ENCODE measurements around the gene BPIFA1. TPM values are rescaled to one million over a fixed set of nuclear protein-coding genes. Genes with fewer than 3 reads are reported as not detected.

The BPIFA1 gene
- polyA plus RNA-seq (2012; ENCODE audit: insufficient read depth, insufficient read length, low read depth), result not detected

DNA sequence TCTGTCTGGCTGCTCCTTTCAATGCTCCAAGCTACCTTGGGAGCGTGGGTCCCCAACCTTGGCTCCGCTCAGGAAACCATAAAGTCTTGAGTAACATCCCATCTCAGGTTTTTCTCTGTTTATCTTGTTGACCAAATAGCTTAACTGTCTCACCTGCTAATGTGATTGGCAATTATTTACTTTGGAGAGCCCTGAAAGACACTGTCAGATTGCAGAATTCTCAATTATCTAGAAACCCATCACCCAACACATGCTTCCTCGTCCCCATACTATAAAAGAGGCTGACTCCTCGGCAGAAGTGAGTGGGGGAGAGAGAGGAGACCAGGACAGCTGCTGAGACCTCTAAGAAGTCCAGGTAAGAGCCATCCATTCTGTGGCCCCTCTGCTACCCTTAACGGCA lies at the start of gene BPIFA1:
Gene BPIFA1, plus strand, starts transcription at position 301 of the 400 bp plus-strand sequence. CDS start 1,716 bp downstream, outside the sequence.
- no peak for DNase-seq
- Histone ChIP-seq H3K4me3 (ENCODE audit: low read depth, low read length) (no peak within 1 kb of the TSS), H3K9me3 (no peaks in the 10 kb centered on the region), H3K4me1 (no peaks in the 10 kb centered on the region), H3K27me3 (peaks cover 11% of the 10 kb centered on the region), H3K36me3 (no peaks in the 10 kb centered on the region)
- no peak for TF ChIP-seq CTCF (IDR thresholded peaks at IDR 0.05; ENCODE audit: low read depth, low read length)

GRCh38 chr20:33187491-33187890 lies 48.3 kb upstream of the BPIFA1 start:
- Histone ChIP-seq H3K36me3 (no peaks in the 10 kb centered on the region), H3K9me3 (no peaks in the 10 kb centered on the region), H3K4me3 (ENCODE audit: low read depth, low read length) (no peak overlapping the region), H3K27me3 (peaks cover 10% of the 10 kb centered on the region), H3K4me1 (no peaks in the 10 kb centered on the region)
- DNase-seq, result no peak
- no peak for TF ChIP-seq CTCF (IDR thresholded peaks at IDR 0.05; ENCODE audit: low read depth, low read length)

DNA sequence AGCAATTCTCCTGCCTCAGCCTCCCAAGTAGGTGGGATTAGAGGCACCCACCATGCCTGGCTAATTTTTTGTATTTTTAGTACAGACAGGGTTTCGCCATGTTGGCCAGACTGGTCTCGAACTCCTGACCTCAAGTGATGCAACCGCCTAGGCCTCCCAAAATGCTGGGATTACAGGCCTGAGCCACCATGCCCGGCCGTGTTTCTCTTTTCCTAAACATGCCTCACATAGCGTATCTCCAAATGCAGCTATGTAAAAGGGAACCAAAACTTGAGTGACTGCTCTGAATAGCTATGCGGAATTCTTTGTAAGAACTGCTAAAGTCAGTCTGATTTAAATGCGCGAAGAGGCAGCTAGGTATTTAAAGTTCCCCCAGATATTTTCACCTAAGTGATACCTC lies 47.4 kb upstream of the BPIFA1 start:
- H3K9me3 ChIP-seq, result no peaks in the 10 kb centered on the region
- no peak for TF ChIP-seq CTCF (IDR thresholded peaks at IDR 0.05; ENCODE audit: low read depth, low read length)
- DNase-seq, result no peak

GRCh38 chr20:33191484-33191883 lies 44.3 kb upstream of the BPIFA1 start:
- no peak overlapping the region for H3K4me3 ChIP-seq (ENCODE audit: low read depth, low read length)
- no peak for TF ChIP-seq CTCF (IDR thresholded peaks at IDR 0.05; ENCODE audit: low read depth, low read length)
- DNase-seq, result no peak

More for the DNA sequence above, 47.4 kb upstream of the BPIFA1 start:
- Histone ChIP-seq H3K27me3 (peaks cover 10% of the 10 kb centered on the region), H3K4me3 (ENCODE audit: low read depth, low read length) (no peak overlapping the region), H3K4me1 (no peaks in the 10 kb centered on the region), H3K36me3 (no peaks in the 10 kb centered on the region)

DNA sequence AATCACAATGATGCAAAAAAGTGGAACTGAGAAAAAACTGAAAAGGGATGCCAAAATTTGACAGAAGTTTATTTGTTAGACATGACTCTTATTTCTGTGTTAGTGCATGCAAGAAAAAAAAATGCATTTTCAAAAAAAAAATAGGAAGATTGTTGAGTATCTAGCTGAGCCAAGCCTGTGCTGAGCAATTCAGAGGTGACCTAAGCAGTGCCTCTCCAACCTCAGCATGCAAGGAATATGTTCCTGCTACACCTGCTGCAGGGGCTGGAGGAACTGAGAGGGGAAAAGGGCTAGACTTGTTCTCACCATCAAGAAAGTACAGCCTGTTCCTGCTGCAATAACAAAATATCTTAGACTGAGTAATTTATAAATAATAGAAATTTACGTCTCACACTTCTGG lies 43.8 kb upstream of the BPIFA1 start:
- no peak for DNase-seq
- H3K36me3 ChIP-seq, result no peaks in the 10 kb centered on the region
- H3K4me3 ChIP-seq (ENCODE audit: low read depth, low read length), result no peak overlapping the region
- no peak for TF ChIP-seq CTCF (IDR thresholded peaks at IDR 0.05; ENCODE audit: low read depth, low read length)
- H3K27me3 ChIP-seq, result peaks cover 19% of the 10 kb centered on the region
- no peaks in the 10 kb centered on the region for H3K4me1 ChIP-seq
- H3K9me3 ChIP-seq, result no peaks in the 10 kb centered on the region

More at GRCh38 chr20:33191484-33191883, 44.3 kb upstream of the BPIFA1 start:
- no peaks in the 10 kb centered on the region for H3K4me1 ChIP-seq
- H3K36me3 ChIP-seq, result no peaks in the 10 kb centered on the region
- H3K27me3 ChIP-seq, result peaks cover 19% of the 10 kb centered on the region
- H3K9me3 ChIP-seq, result no peaks in the 10 kb centered on the region

DNA sequence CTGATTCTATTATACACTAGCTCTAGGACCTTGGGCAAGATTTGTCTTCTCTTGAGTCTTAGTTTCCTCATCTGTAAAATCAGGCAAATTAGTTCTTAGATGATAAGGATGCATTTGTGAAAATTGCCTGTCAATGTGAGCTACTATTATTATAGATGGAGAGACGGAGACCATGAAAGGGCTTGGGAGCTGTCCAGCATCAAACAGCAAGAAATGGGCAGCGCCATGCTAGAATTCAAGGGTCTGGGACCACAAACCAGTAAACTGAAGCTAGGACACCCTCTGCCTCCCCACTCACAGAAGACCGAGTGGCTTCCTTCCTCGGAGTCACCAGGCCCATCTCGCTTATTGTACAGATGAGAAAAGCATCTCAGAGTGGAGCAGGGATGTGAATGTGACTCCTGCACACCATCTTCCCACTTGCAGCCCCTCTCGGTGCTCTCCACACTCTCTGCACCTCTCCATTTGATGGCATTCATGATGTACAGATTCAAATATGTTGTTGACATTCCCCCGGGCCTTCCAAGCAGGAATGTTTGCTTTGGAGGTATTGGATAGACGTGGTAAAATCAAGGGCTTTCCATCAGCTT lies 42.8 kb upstream of the BPIFA1 start:
- no peaks in the 10 kb centered on the region for H3K4me1 ChIP-seq
- no peaks in the 10 kb centered on the region for H3K9me3 ChIP-seq
- H3K27me3 ChIP-seq, result peaks cover 22% of the 10 kb centered on the region
- no peak for TF ChIP-seq CTCF (IDR thresholded peaks at IDR 0.05; ENCODE audit: low read depth, low read length)
- H3K36me3 ChIP-seq, result no peaks in the 10 kb centered on the region
- DNase-seq, result no peak
- no peak overlapping the region for H3K4me3 ChIP-seq (ENCODE audit: low read depth, low read length)

Data from BE2C (cell line).